Measurements from ENCODE around the gene HELLS. TPM values are rescaled to one million over a fixed set of nuclear protein-coding genes. Genes with fewer than 3 reads are reported as not detected.
A peak's percentile ranks its signal among the peaks of the same experiment; 100 is the strongest.
"Not testable (repeated sequence)": the region's sequence is repeated elsewhere in the genome, so short reads cannot be mapped to it uniquely, and the experiment has no call there.

Gene HELLS
- total RNA-seq, 1 donor from 2014 or later = 23.3 TPM

DNA sequence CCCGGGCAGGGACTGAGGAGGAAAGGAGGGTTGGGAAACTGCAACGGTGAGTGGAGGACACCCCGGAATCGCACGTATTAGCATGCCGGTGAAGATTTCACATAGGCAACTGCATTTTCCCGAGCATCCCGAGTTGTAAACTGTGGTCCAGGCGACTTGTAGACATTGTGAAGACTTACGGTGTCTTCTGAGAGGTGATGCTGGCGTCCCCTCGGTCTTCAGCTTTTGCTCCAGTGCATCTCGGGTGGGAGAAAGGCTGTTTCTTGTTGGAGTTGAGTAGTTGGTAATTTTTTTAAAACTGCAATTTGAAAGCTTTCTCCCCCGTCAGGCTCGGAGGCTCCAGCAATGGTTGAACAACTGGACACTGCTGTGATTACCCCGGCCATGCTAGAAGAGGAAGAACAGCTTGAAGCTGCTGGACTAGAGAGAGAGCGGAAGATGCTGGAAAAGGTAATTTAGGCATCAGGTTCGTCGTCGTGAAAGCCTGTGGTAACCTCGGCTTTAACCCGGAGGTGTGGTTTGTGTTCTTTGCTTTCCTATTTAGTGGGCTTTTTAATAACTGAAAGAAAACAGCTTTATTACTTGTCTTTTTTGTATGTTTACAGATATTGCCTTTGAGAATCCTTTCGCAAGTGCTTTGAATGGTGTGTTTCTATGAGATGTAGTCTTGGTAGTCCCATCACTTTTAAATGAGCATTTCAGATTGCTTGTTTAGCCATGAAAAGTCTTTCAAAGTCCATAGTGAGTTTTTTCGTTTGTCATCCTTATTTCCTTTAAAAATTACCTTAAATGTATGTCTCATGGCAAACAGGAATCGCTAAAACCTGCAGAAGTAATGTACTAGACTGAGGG is 687 bp downstream of the HELLS start:
- H3K27me3 Mint-ChIP-seq (ENCODE audit: unreplicated experiment) = no peaks in the 10 kb centered on the region
- peaks cover 23% of the 10 kb centered on the region for H3K4me1 Mint-ChIP-seq (ENCODE audit: unreplicated experiment)
- TF ChIP-seq CTCF (IDR thresholded peaks at IDR 0.05) = no peak
- H3K9me3 Mint-ChIP-seq (ENCODE audit: unreplicated experiment) = no peaks in the 10 kb centered on the region
- H3K27ac Mint-ChIP-seq (ENCODE audit: unreplicated experiment) = peak overlapping the region; percentile 94
- H3K4me3 Mint-ChIP-seq (ENCODE audit: unreplicated experiment) = peak overlapping the region; percentile 100
- H3K36me3 Mint-ChIP-seq (ENCODE audit: unreplicated experiment) = no peaks in the 10 kb centered on the region
- DNase-seq (ENCODE audit: extremely low spot score, unreplicated experiment) = no peak

GRCh38 chr10:94546901-94547185 is 1.3 kb downstream of the HELLS start:
- H3K4me1 Mint-ChIP-seq (ENCODE audit: unreplicated experiment) = peaks cover 23% of the 10 kb centered on the region
- peak overlapping the region; percentile 100 for H3K4me3 Mint-ChIP-seq (ENCODE audit: unreplicated experiment)
- peak overlapping the region; percentile 94 for H3K27ac Mint-ChIP-seq (ENCODE audit: unreplicated experiment)
- H3K9me3 Mint-ChIP-seq (ENCODE audit: unreplicated experiment) = no peaks in the 10 kb centered on the region
- TF ChIP-seq CTCF (IDR thresholded peaks at IDR 0.05) = no peak
- no peaks in the 10 kb centered on the region for H3K27me3 Mint-ChIP-seq (ENCODE audit: unreplicated experiment)
- no peak for DNase-seq (ENCODE audit: extremely low spot score, unreplicated experiment)
- no peaks in the 10 kb centered on the region for H3K36me3 Mint-ChIP-seq (ENCODE audit: unreplicated experiment)

DNA sequence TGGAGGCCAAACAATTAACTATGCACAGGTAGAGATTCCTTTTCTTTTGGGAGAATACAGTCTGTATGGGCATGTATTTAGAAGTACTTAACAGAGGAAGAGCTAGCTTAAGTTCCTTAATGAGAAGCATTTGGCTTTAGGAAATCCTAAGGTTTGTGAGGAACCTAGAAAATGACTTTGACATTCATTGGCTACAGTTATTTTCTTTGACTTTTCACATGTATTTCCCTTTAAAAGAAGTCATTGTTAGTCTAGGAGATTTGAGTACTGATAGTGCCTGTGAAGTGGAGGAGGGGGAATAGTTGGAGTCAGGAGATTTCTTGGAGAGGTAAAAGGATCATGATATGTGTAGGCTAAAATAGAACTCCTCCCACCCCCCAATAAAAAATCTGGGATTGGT is 3.6 kb downstream of the HELLS start:
- no peak for DNase-seq (ENCODE audit: extremely low spot score, unreplicated experiment)
- Mint-ChIP-seq H3K27me3 (ENCODE audit: unreplicated experiment) (no peaks in the 10 kb centered on the region), H3K27ac (ENCODE audit: unreplicated experiment) (no peak overlapping the region), H3K36me3 (ENCODE audit: unreplicated experiment) (no peaks in the 10 kb centered on the region), H3K4me1 (ENCODE audit: unreplicated experiment) (peaks cover 21% of the 10 kb centered on the region), H3K9me3 (ENCODE audit: unreplicated experiment) (no peaks in the 10 kb centered on the region), H3K4me3 (ENCODE audit: unreplicated experiment) (no peak overlapping the region)
- no peak for TF ChIP-seq CTCF (IDR thresholded peaks at IDR 0.05)

- not testable (repeated sequence) for DNase-seq (ENCODE audit: extremely low spot score, unreplicated experiment); H3K9me3 Mint-ChIP-seq (ENCODE audit: unreplicated experiment); H3K27ac Mint-ChIP-seq (ENCODE audit: unreplicated experiment); H3K36me3 Mint-ChIP-seq (ENCODE audit: unreplicated experiment); H3K4me1 Mint-ChIP-seq (ENCODE audit: unreplicated experiment); H3K4me3 Mint-ChIP-seq (ENCODE audit: unreplicated experiment); H3K27me3 Mint-ChIP-seq (ENCODE audit: unreplicated experiment)
Measured at GRCh38 chr10:94567714-94568307, 22.2 kb downstream of the HELLS start.

DNA sequence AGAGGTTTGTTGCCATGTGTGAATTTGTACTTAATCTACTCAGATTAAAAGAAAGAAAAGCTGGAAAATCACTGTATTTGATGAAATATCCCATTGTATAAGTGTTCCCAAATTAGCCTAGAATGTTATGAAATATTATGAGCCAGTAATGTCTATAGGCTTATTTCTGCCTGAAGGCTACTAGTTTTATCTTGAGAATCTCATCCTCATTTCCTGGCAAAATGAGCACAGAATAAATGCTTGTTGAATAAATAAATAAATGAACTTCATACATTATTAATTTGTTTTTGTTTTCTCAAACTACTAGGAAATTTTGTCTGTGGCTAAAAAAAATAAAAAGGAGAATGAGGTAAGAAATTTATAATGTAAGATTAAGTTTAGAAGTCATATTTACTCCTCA is 25.5 kb downstream of the HELLS start:
- Mint-ChIP-seq H3K9me3 (ENCODE audit: unreplicated experiment) (no peaks in the 10 kb centered on the region), H3K4me1 (ENCODE audit: unreplicated experiment) (no peaks in the 10 kb centered on the region), H3K4me3 (ENCODE audit: unreplicated experiment) (no peak overlapping the region), H3K36me3 (ENCODE audit: unreplicated experiment) (peaks cover 14% of the 10 kb centered on the region), H3K27me3 (ENCODE audit: unreplicated experiment) (no peaks in the 10 kb centered on the region), H3K27ac (ENCODE audit: unreplicated experiment) (no peak overlapping the region)
- TF ChIP-seq CTCF (IDR thresholded peaks at IDR 0.05) = no peak
- DNase-seq (ENCODE audit: extremely low spot score, unreplicated experiment) = no peak
